ENCODE results near the gene ADCY2. TPM values are rescaled to one million over a fixed set of nuclear protein-coding genes. Genes with fewer than 3 reads are reported as not detected.

Gene ADCY2
- total RNA-seq, 1 experiment from 2014 or later = 0.34 TPM

GRCh38 chr5:7375457-7375856 is 20.5 kb upstream of the ADCY2 start:
- Histone ChIP-seq H3K4me3 (ENCODE audit: low read depth, low read length, poor library complexity, severe bottlenecking) (no peak overlapping the region), H3K9me3 (ENCODE audit: low read depth, low read length, poor library complexity, severe bottlenecking) (no peaks in the 10 kb centered on the region), H3K27ac (ENCODE audit: low read depth, low read length, poor library complexity, severe bottlenecking) (peak overlapping the region; percentile 34), H3K27me3 (replicated peaks; ENCODE audit: insufficient read depth, low read depth, low read length, poor library complexity) (no peaks in the 10 kb centered on the region), H3K36me3 (ENCODE audit: insufficient read depth, low read length, poor library complexity, severe bottlenecking) (no peaks in the 10 kb centered on the region), H3K4me1 (ENCODE audit: insufficient read depth, low read length, poor library complexity, severe bottlenecking) (peaks cover 22% of the 10 kb centered on the region)
- TF ChIP-seq CTCF (conservative IDR thresholded peaks at IDR 0.05; ENCODE audit: low read depth, low read length) = no peak
- TF ChIP-seq EZH2 (IDR thresholded peaks at IDR 0.05; ENCODE audit: borderline replicate concordance, low read depth, low read length, poor library complexity, severe bottlenecking) = no peak
- CTCF ChIA-PET = no interaction called here
- no TSS peak for BruUV-seq (replicated peaks)
- no peak for DNase-seq (ENCODE audit: low spot score)
- POLR2A ChIA-PET (ENCODE audit: low non-redundant PET) = no interaction called here
- intact Hi-C loops (cut with micrococcal nuclease; ENCODE audit: unreplicated experiment) = no loop called here

DNA sequence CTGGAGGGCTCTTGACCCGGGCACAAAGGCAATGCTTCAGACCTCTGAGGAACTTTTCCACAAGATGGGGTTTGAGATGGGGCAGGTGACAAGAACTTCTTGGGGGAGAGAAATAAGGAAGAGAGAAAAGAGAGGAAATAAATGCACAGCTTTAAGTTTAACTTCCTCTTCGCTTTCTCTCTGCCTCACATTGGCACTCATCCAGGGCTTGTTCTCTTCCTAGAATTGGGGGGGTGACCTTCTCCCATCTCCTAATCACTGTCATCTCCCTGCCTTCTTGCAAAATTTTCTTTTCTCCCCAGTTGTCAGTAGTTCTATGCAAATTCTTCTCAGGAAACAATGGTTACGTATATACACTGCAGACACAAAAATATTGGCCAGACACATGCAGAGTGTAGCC is 19.1 kb upstream of the ADCY2 start:
- intact Hi-C loops (cut with micrococcal nuclease; ENCODE audit: unreplicated experiment) = no loop called here
- H3K4me1 ChIP-seq (ENCODE audit: insufficient read depth, low read length, poor library complexity, severe bottlenecking) = peaks cover 22% of the 10 kb centered on the region
- H3K27me3 ChIP-seq (replicated peaks; ENCODE audit: insufficient read depth, low read depth, low read length, poor library complexity) = no peaks in the 10 kb centered on the region
- H3K36me3 ChIP-seq (ENCODE audit: insufficient read depth, low read length, poor library complexity, severe bottlenecking) = no peaks in the 10 kb centered on the region
- CTCF ChIA-PET = no interaction called here
- DNase-seq (ENCODE audit: low spot score) = no peak
- H3K27ac ChIP-seq (ENCODE audit: low read depth, low read length, poor library complexity, severe bottlenecking) = no peak overlapping the region
- no peaks in the 10 kb centered on the region for H3K9me3 ChIP-seq (ENCODE audit: low read depth, low read length, poor library complexity, severe bottlenecking)
- TF ChIP-seq CTCF (conservative IDR thresholded peaks at IDR 0.05; ENCODE audit: low read depth, low read length) = no peak
- no peak for TF ChIP-seq EZH2 (IDR thresholded peaks at IDR 0.05; ENCODE audit: borderline replicate concordance, low read depth, low read length, poor library complexity, severe bottlenecking)
- POLR2A ChIA-PET (ENCODE audit: low non-redundant PET) = no interaction called here
- H3K4me3 ChIP-seq (ENCODE audit: low read depth, low read length, poor library complexity, severe bottlenecking) = no peak overlapping the region
- no TSS peak for BruUV-seq (replicated peaks)

GRCh38 chr5:7377761-7378160 is 18.2 kb upstream of the ADCY2 start:
- no TSS peak for BruUV-seq (replicated peaks)
- Histone ChIP-seq H3K4me3 (ENCODE audit: low read depth, low read length, poor library complexity, severe bottlenecking) (no peak overlapping the region), H3K9me3 (ENCODE audit: low read depth, low read length, poor library complexity, severe bottlenecking) (no peaks in the 10 kb centered on the region), H3K36me3 (ENCODE audit: insufficient read depth, low read length, poor library complexity, severe bottlenecking) (no peaks in the 10 kb centered on the region), H3K27ac (ENCODE audit: low read depth, low read length, poor library complexity, severe bottlenecking) (peak overlapping the region; percentile 21), H3K27me3 (replicated peaks; ENCODE audit: insufficient read depth, low read depth, low read length, poor library complexity) (no peaks in the 10 kb centered on the region), H3K4me1 (ENCODE audit: insufficient read depth, low read length, poor library complexity, severe bottlenecking) (peaks cover 22% of the 10 kb centered on the region)
- TF ChIP-seq CTCF (conservative IDR thresholded peaks at IDR 0.05; ENCODE audit: low read depth, low read length) = no peak
- TF ChIP-seq EZH2 (IDR thresholded peaks at IDR 0.05; ENCODE audit: borderline replicate concordance, low read depth, low read length, poor library complexity, severe bottlenecking) = no peak
- CTCF ChIA-PET = no interaction called here
- intact Hi-C loops (cut with micrococcal nuclease; ENCODE audit: unreplicated experiment) = no loop called here
- DNase-seq (ENCODE audit: low spot score) = peak; percentile 69
- POLR2A ChIA-PET (ENCODE audit: low non-redundant PET) = no interaction called here
